Liver (tissue), 9 donors: ENCODE data around the gene EXOC2. TPM values are rescaled to one million over a fixed set of nuclear protein-coding genes. Genes with fewer than 3 reads are reported as not detected.

Experiments used
- DNase-seq: peaks from one replicate; pipeline ENCODE4 v3.0.0-alpha.2; 2017; ENCODE audit warnings: low spot score
- H3K27ac ChIP-seq, 2 donors: one replicate each; pipeline ENCODE4 v1.7.0; 2013; ENCODE audit warnings: inconsistent platforms in 2 of 2, low read length in 2 of 2, control low read depth in 1 of 2, low read depth in 1 of 2, mild to moderate bottlenecking in 1 of 2
- H3K27me3 ChIP-seq, 4 donors: one replicate each; pipeline versions ENCODE4 v1.6.1 to v1.7.0; 2013; ENCODE audit warnings: low read length in 3 of 4, inconsistent platforms in 1 of 4, mild to moderate bottlenecking in 1 of 4, moderate library complexity in 1 of 4; ENCODE audit not compliant: control insufficient read depth in 4 of 4, insufficient read depth in 4 of 4
- H3K36me3 ChIP-seq, 4 donors: one replicate each; pipeline versions ENCODE4 v1.6.1 to v1.7.0; 2013; ENCODE audit warnings: low read length in 3 of 4, mild to moderate bottlenecking in 3 of 4, low read depth in 1 of 4, moderate library complexity in 1 of 4; ENCODE audit not compliant: control insufficient read depth in 4 of 4, insufficient read depth in 3 of 4
- H3K4me1 ChIP-seq, 4 donors: one replicate each; pipeline versions ENCODE4 v1.6.1 to v1.7.0; 2013; ENCODE audit warnings: low read length in 3 of 4, mild to moderate bottlenecking in 3 of 4, moderate library complexity in 1 of 4; ENCODE audit not compliant: control insufficient read depth in 4 of 4, insufficient read depth in 4 of 4
- H3K4me3 ChIP-seq, 3 donors: one replicate each; pipeline versions ENCODE4 v1.6.1 to v1.7.0; 2013; ENCODE audit warnings: low read length in 3 of 3, control low read depth in 1 of 3, low read depth in 1 of 3, mild to moderate bottlenecking in 1 of 3
- H3K9ac ChIP-seq, 2 donors: one replicate each; pipeline ENCODE4 v1.7.0; 2013; ENCODE audit warnings: low read length in 2 of 2, mild to moderate bottlenecking in 2 of 2, moderate library complexity in 2 of 2, control low read depth in 1 of 2, low read depth in 1 of 2
- H3K9me3 ChIP-seq, 4 donors: one replicate each; pipeline versions ENCODE4 v1.6.1 to v1.7.0; 2013; ENCODE audit warnings: low read length in 3 of 4; ENCODE audit not compliant: control insufficient read depth in 4 of 4
- ATF3 ChIP-seq: IDR thresholded peaks from 2 replicates; pipeline ENCODE4 v1.6.1; 2016; ENCODE audit warnings: antibody characterized with exemption
- CTCF ChIP-seq: fragments of 150-350 bp; IDR thresholded peaks from 2 replicates; pipeline ENCODE4 v1.5.1; 2017; ENCODE audit warnings: improper control_type of control experiment, low read depth, low read length; ENCODE audit not compliant: missing input control
- EGR1 ChIP-seq, 2 donors: IDR thresholded peaks; 2 replicates each; pipeline ENCODE4 v1.6.1; 2016 to 2018; ENCODE audit warnings: antibody characterized with exemption in 2 of 2, low read depth in 2 of 2
- FOXA1 ChIP-seq: IDR thresholded peaks from 2 replicates; pipeline ENCODE4 v1.6.1; 2016; ENCODE audit warnings: antibody characterized with exemption
- FOXA2 ChIP-seq: IDR thresholded peaks from 2 replicates; pipeline ENCODE4 v1.6.1; 2016; ENCODE audit warnings: antibody characterized with exemption
- GABPA ChIP-seq, 2 donors: IDR thresholded peaks in 1 of 2; conservative IDR thresholded peaks in 1 of 2; 2 replicates each; pipeline ENCODE4 v1.6.1; 2016; ENCODE audit warnings: antibody characterized with exemption in 2 of 2, mild to moderate bottlenecking in 1 of 2, moderate library complexity in 1 of 2
- HNF4A ChIP-seq, 2 donors: conservative IDR thresholded peaks; 2 replicates each; pipeline ENCODE4 v1.6.1; 2016; ENCODE audit warnings: antibody characterized with exemption in 2 of 2, mild to moderate bottlenecking in 2 of 2
- HNF4G ChIP-seq: IDR thresholded peaks from 2 replicates; pipeline ENCODE4 v1.6.1; 2016; ENCODE audit warnings: antibody characterized with exemption
- JUND ChIP-seq, 2 donors: IDR thresholded peaks; 2 replicates each; pipeline ENCODE4 v1.6.1; 2016; ENCODE audit warnings: antibody characterized with exemption in 2 of 2
- MAX ChIP-seq: IDR thresholded peaks from 2 replicates; pipeline ENCODE4 v1.6.1; 2016; ENCODE audit warnings: antibody characterized with exemption
- NR2F2 ChIP-seq: IDR thresholded peaks from 2 replicates; pipeline ENCODE4 v1.6.1; 2016; ENCODE audit warnings: antibody characterized with exemption
- RAD21 ChIP-seq, 2 donors: IDR thresholded peaks; 2 replicates each; pipeline ENCODE4 v1.6.1; 2016; ENCODE audit warnings: antibody characterized with exemption in 2 of 2, mild to moderate bottlenecking in 2 of 2
- REST ChIP-seq: IDR thresholded peaks from 2 replicates; pipeline ENCODE4 v1.6.1; 2016; ENCODE audit warnings: antibody characterized with exemption, mild to moderate bottlenecking
- RXRA ChIP-seq, 2 donors: IDR thresholded peaks; 2 replicates each; pipeline ENCODE4 v1.6.1; 2017 to 2018; ENCODE audit warnings: antibody characterized with exemption in 2 of 2, mild to moderate bottlenecking in 1 of 2
- SP1 ChIP-seq: IDR thresholded peaks from 2 replicates; pipeline ENCODE4 v1.6.1; 2018; ENCODE audit warnings: antibody characterized with exemption, mild to moderate bottlenecking
- TAF1 ChIP-seq: conservative IDR thresholded peaks from 2 replicates; pipeline ENCODE4 v1.6.1; 2016; ENCODE audit warnings: antibody characterized with exemption, mild to moderate bottlenecking
- YY1 ChIP-seq: IDR thresholded peaks from 2 replicates; pipeline ENCODE4 v1.6.1; 2016; ENCODE audit warnings: antibody characterized with exemption, mild to moderate bottlenecking
- ZBTB33 ChIP-seq: IDR thresholded peaks from 2 replicates; pipeline ENCODE4 v1.6.1; 2016; ENCODE audit warnings: antibody characterized with exemption
- WGBS: extraction: QIAGEN DNeasy Blood & Tissue Kit; methylation state at CpG from one replicate; pipeline ENCODE4 v1.1.7; 2013; 5-methylcytosine and 5-hydroxymethylcytosine counted together
- polyA plus RNA-seq, 2 donors: library from polyadenylated mRNA; stranded (reverse) in 1 of 2; unstranded in 1 of 2; fragments of 200-250 nt in 1 of 2; fragments of >200 nt in 1 of 2; fragmentation: Nextera tagmentation in 1 of 2; extraction: Ambion mirVana in 1 of 2; gene quantifications; one replicate each; pipeline versions ENCODE4 v1.2.1 to v1.2.3, GENCODE V29; 2013 to 2015
- total RNA-seq, 2 donors: library from RNA; depleted of rRNA; stranded (reverse); fragments of >200 nt; gene quantifications; one replicate each; pipeline ENCODE4 v1.2.3, GENCODE V29; 2014
- donor health status: healthy.
- donor health status: healthy.
- donor health status: healthy.
- donor health status: healthy.
- donor health status: healthy.

The EXOC2 gene
- total and polyA plus RNA-seq, 4 donors: 6.7 to 15.3 (median 9.2) TPM

GRCh38 chr6:633611-634010 is 59.3 kb downstream of the EXOC2 start:
- no peak overlapping the region for H3K9ac ChIP-seq
- H3K4me3 ChIP-seq: no peak overlapping the region
- H3K36me3 ChIP-seq: peaks cover 0 to 3% (median 1%) of the 10 kb centered on the region in 4 donors
- TF ChIP-seq FOXA1 (no peak), MAX (no peak), NR2F2 (no peak), RXRA (IDR thresholded peaks at IDR 0.05) (no peak), ATF3 (no peak), REST (no peak), CTCF (no peak), YY1 (no peak), ZBTB33 (no peak), FOXA2 (no peak), JUND (IDR thresholded peaks at IDR 0.05) (no peak), GABPA (IDR thresholded peaks at IDR 0.05 in 1 of 2, conservative IDR thresholded peaks at IDR 0.05 in 1 of 2) (no peak), HNF4G (no peak), TAF1 (no peak), SP1 (no peak), EGR1 (IDR thresholded peaks at IDR 0.05; ENCODE audit: low read depth in 2 of 2) (no peak), HNF4A (conservative IDR thresholded peaks at IDR 0.05) (no peak), RAD21 (IDR thresholded peaks at IDR 0.05) (no peak)
- no peak overlapping the region for H3K27ac ChIP-seq
- H3K27me3 ChIP-seq: no peaks in the 10 kb centered on the region
- no peak for DNase-seq
- H3K4me1 ChIP-seq: no peaks in the 10 kb centered on the region
- H3K9me3 ChIP-seq: no peaks in the 10 kb centered on the region
- WGBS: 99% methylated on average over 1 of the region's 1 CpG

GRCh38 chr6:628766-629165 is 64.2 kb downstream of the EXOC2 start:
- DNase-seq: no peak
- H3K36me3 ChIP-seq: peaks cover 0 to 3% (median 0%) of the 10 kb centered on the region in 4 donors
- WGBS: 84% methylated on average over 3 of the region's 3 CpGs
- no peaks in the 10 kb centered on the region for H3K9me3 ChIP-seq
- H3K27ac ChIP-seq: no peak overlapping the region
- no peaks in the 10 kb centered on the region for H3K4me1 ChIP-seq
- no peak overlapping the region for H3K9ac ChIP-seq
- no peaks in the 10 kb centered on the region for H3K27me3 ChIP-seq
- H3K4me3 ChIP-seq: no peak overlapping the region
- no peak for TF ChIP-seq YY1
- no peak for TF ChIP-seq TAF1
- TF ChIP-seq CTCF: no peak
- no peak for TF ChIP-seq RXRA (IDR thresholded peaks at IDR 0.05)
- TF ChIP-seq RAD21 (IDR thresholded peaks at IDR 0.05): no peak
- TF ChIP-seq FOXA1: no peak
- TF ChIP-seq REST: no peak
- no peak for TF ChIP-seq HNF4A (conservative IDR thresholded peaks at IDR 0.05)
- TF ChIP-seq EGR1 (IDR thresholded peaks at IDR 0.05; ENCODE audit: low read depth in 2 of 2): no peak
- no peak for TF ChIP-seq SP1
- no peak for TF ChIP-seq HNF4G
